ENCODE data around the gene ZNF587. TPM values are rescaled to one million over a fixed set of nuclear protein-coding genes. Genes with fewer than 3 reads are reported as not detected.

ZNF587 gene
- polyA plus RNA-seq, 1 donor (not counting 4 experiments of a cell fraction or from before 2014, with no cell fraction given) = 14.0 TPM

GRCh38 chr19:57914531-57914930 is 64.9 kb downstream of the ZNF587 start:
- H3K4me1 ChIP-seq (ENCODE audit: control insufficient read depth, extremely low read depth, insufficient read depth, low read length) = peaks cover 6% of the 10 kb centered on the region
- H3K9ac ChIP-seq (ENCODE audit: control insufficient read depth, extremely low read depth, insufficient read depth, low read length) = no peak overlapping the region
- H3K4me2 ChIP-seq (ENCODE audit: control insufficient read depth, extremely low read depth, insufficient read depth, low read depth, low read length) = no peak overlapping the region
- DNase-seq (ENCODE audit: low read depth, low spot score) (no peak), FAIRE-seq (no peak)
- H4K20me1 ChIP-seq (ENCODE audit: control insufficient read depth, extremely low read depth, insufficient read depth, low read length) = no peaks in the 10 kb centered on the region
- H3K79me2 ChIP-seq (ENCODE audit: control insufficient read depth, insufficient read depth, low read length) = peaks cover 32% of the 10 kb centered on the region
- TF ChIP-seq CTCF (optimal IDR thresholded peaks at IDR 0.05 in 1 of 3, IDR thresholded peaks at IDR 0.05 in 1 of 3, conservative IDR thresholded peaks at IDR 0.05 in 1 of 3; ENCODE audit: extremely low read depth in 1 of 3, insufficient read depth in 2 of 3, low read length in 3 of 3) (no peak), EZH2 (IDR thresholded peaks at IDR 0.05; ENCODE audit: low read length) (no peak)
- no peak overlapping the region for H3K27ac ChIP-seq (ENCODE audit: control insufficient read depth, insufficient read depth, low read length)
- no peak overlapping the region for H3K4me3 ChIP-seq (ENCODE audit: control insufficient read depth in 2 of 3, extremely low read depth in 1 of 3, insufficient read depth in 2 of 3, low read depth in 1 of 3, low read length in 3 of 3)
- no peaks in the 10 kb centered on the region for H3K27me3 ChIP-seq (ENCODE audit: control insufficient read depth, extremely low read depth, insufficient read depth, low read length)
- dilution Hi-C loops (cut with MboI; ENCODE audit: extremely low pct_ligation_motif_present, low sequenced_read_pairs) = no loop called here
- H2AFZ ChIP-seq (ENCODE audit: control insufficient read depth, low read length) = no peak overlapping the region
- H3K9me1 ChIP-seq (ENCODE audit: control insufficient read depth, extremely low read depth, insufficient read depth, low read length) = no peaks in the 10 kb centered on the region
- H3K9me3 ChIP-seq (ENCODE audit: control insufficient read depth, low read depth, low read length) = no peaks in the 10 kb centered on the region
- H3K36me3 ChIP-seq (ENCODE audit: control insufficient read depth in 2 of 2, extremely low read depth in 1 of 2, insufficient read depth in 2 of 2, low read length in 2 of 2) = peaks cover 4 to 9% of the 10 kb centered on the region in 2 experiments

Other genes starting within 250 kb of the ZNF587 start
- gene ZNF530, start 250.0 kb upstream of the ZNF587 start, polyA plus RNA-seq = 3.6 to 4.2 TPM (median 3.9 TPM) in 3 replicates
- gene ZNF134, start 235.6 kb upstream of the ZNF587 start, polyA plus RNA-seq = 10.7 to 12.9 TPM (median 12.1 TPM) in 3 replicates
- 9.4 to 19.5 TPM (median 15.5 TPM) in 3 replicates for gene ZNF211, start 216.7 kb upstream of the ZNF587 start, polyA plus RNA-seq
- gene ZSCAN4, start 180.9 kb upstream of the ZNF587 start, polyA plus RNA-seq = 0.08 to 0.26 TPM (median 0.18 TPM) in 3 replicates
- gene ZNF551, start 167.9 kb upstream of the ZNF587 start, polyA plus RNA-seq = 7.2 to 8.5 TPM (median 8.3 TPM) in 3 replicates
- 1.7 to 2.8 TPM (median 2.3 TPM) in 3 replicates for gene ZNF154, start 140.7 kb upstream of the ZNF587 start, polyA plus RNA-seq
- 3.7 to 4.7 TPM (median 4.4 TPM) in 3 replicates for gene ZNF671, start 122.2 kb upstream of the ZNF587 start, polyA plus RNA-seq
- gene ZNF776, start 103.0 kb upstream of the ZNF587 start, polyA plus RNA-seq = 5.4 to 7.4 TPM (median 6.9 TPM) in 3 replicates
- 6.6 to 9.6 TPM (median 7.2 TPM) in 3 replicates for gene ZNF586, start 80.2 kb upstream of the ZNF587 start, polyA plus RNA-seq
- gene ZNF552, start 34.9 kb upstream of the ZNF587 start, polyA plus RNA-seq = 4.4 to 8.9 TPM (median 8.0 TPM) in 3 replicates
- 8.5 to 12.8 TPM (median 11.8 TPM) in 3 replicates for gene ZNF587B, start 19.6 kb upstream of the ZNF587 start, polyA plus RNA-seq
- 13.8 to 17.2 TPM (median 17.2 TPM) in 3 replicates for gene ZNF814, start 39.2 kb downstream of the ZNF587 start, polyA plus RNA-seq
- 2.9 to 6.1 TPM (median 5.8 TPM) in 3 replicates for gene ZNF417, start 66.7 kb downstream of the ZNF587 start, polyA plus RNA-seq
- 2.1 to 3.9 TPM (median 2.9 TPM) in 3 replicates for gene ZNF418, start 85.5 kb downstream of the ZNF587 start, polyA plus RNA-seq
- 3.7 to 5.3 TPM (median 5.3 TPM) in 3 replicates for gene ZNF256, start 97.8 kb downstream of the ZNF587 start, polyA plus RNA-seq
- gene C19orf18, start 124.7 kb downstream of the ZNF587 start, polyA plus RNA-seq = 0.24 to 0.59 TPM (median 0.48 TPM) in 3 replicates
- 2.8 to 3.5 TPM (median 3.5 TPM) in 3 replicates for gene ZNF606, start 153.0 kb downstream of the ZNF587 start, polyA plus RNA-seq
- gene ZSCAN1, start 184.2 kb downstream of the ZNF587 start, polyA plus RNA-seq = not detected in 3 replicates
- 2.7 to 6.7 TPM (median 3.4 TPM) in 3 replicates for gene ZNF135, start 209.4 kb downstream of the ZNF587 start, polyA plus RNA-seq
- 13.5 to 24.6 TPM (median 16.1 TPM) in 3 replicates for gene ZSCAN18, start 248.4 kb downstream of the ZNF587 start, polyA plus RNA-seq

Data from keratinocyte (primary cell).